NAMALWA (cell line): ENCODE results near the gene TFR2.

Source experiments
- DNase-seq: peaks from one replicate; pipeline ENCODE4 v3.0.0-alpha.2; 2015; ENCODE audit warnings: low spot score

The TFR2 gene

GRCh38 chr7:100586266-100587025 lies 54.9 kb downstream of the TFR2 start, which contains the start of gene FBXO24:
Gene FBXO24, plus strand, starts transcription at chr7:100586328. Its CDS starts 298 bp downstream, at chr7:100586626.
- peak; percentile 100 for DNase-seq

GRCh38 chr7:100585511-100586265 lies 55.7 kb downstream of the TFR2 start, which contains the start of gene LRCH4:
Gene LRCH4, minus strand, starts transcription at chr7:100586129. Its CDS starts 29 bp downstream, at chr7:100586100.
- peak; percentile 81 for DNase-seq

GRCh38 chr7:100584683-100585510 lies 56.5 kb downstream of the TFR2 start:
- peak; percentile 45 for DNase-seq

- peak; percentile 77 for DNase-seq
Observed at GRCh38 chr7:100584054-100584682, 57.2 kb downstream of the TFR2 start.

- DNase-seq, result peak; percentile 89
Observed at GRCh38 chr7:100583132-100584053, 58.0 kb downstream of the TFR2 start.

- no peak for DNase-seq
Observed at GRCh38 chr7:100582650-100583049, 58.7 kb downstream of the TFR2 start.

GRCh38 chr7:100582041-100582579 lies 59.2 kb downstream of the TFR2 start:
- no peak for DNase-seq

- DNase-seq, result no peak
Observed at GRCh38 chr7:100580466-100581283, 60.7 kb downstream of the TFR2 start.

- no peak for DNase-seq
Observed at GRCh38 chr7:100578246-100579183, 62.8 kb downstream of the TFR2 start.

GRCh38 chr7:100577507-100577906 lies 63.8 kb downstream of the TFR2 start:
- no peak for DNase-seq

- no peak for DNase-seq
Observed at GRCh38 chr7:100577103-100577502, 64.2 kb downstream of the TFR2 start.

GRCh38 chr7:100576384-100576993 lies 64.9 kb downstream of the TFR2 start:
- DNase-seq, result no peak

- no peak for DNase-seq
Observed at GRCh38 chr7:100575746-100576383, 65.5 kb downstream of the TFR2 start.

GRCh38 chr7:100575206-100575631 lies 66.1 kb downstream of the TFR2 start:
- no peak for DNase-seq

- no peak for DNase-seq
Observed at GRCh38 chr7:100574362-100575205, 66.8 kb downstream of the TFR2 start.

- no peak for DNase-seq
Observed at GRCh38 chr7:100573691-100574361, 67.5 kb downstream of the TFR2 start, which contains the start of gene SAP25. Gene SAP25, minus strand, starts transcription at chr7:100573900. Its CDS starts 158 bp downstream, at chr7:100573742.
